Transverse colon (tissue), 4 donors: ENCODE data around the gene KANTR. TPM values are rescaled to one million over a fixed set of nuclear protein-coding genes. Genes with fewer than 3 reads are reported as not detected.

ENCODE experiments used
- DNase-seq: peaks from one replicate; pipeline ENCODE4 v3.0.0-alpha.2; 2019
- H3K27ac ChIP-seq, 4 donors: fragments of 200-600 bp; sonication (generic); 2 replicates each; pipeline ENCODE4 v1.5.1; 2016 to 2018; ENCODE audit warnings: inconsistent platforms in 4 of 4
- H3K27me3 ChIP-seq: fragments of 200-600 bp; sonication (generic); 2 replicates; pipeline ENCODE4 v1.5.1; 2017; ENCODE audit warnings: inconsistent platforms
- H3K36me3 ChIP-seq, 4 donors: fragments of 200-600 bp; sonication (generic); 2 replicates each; pipeline ENCODE4 v1.5.1; 2017 to 2019; ENCODE audit warnings: inconsistent platforms in 4 of 4
- H3K4me1 ChIP-seq, 4 donors: fragments of 200-600 bp; sonication (generic); 2 replicates each; pipeline ENCODE4 v1.5.1; 2017 to 2020; ENCODE audit warnings: inconsistent platforms in 4 of 4
- H3K4me3 ChIP-seq, 4 donors: fragments of 200-600 bp; sonication (generic); 1 replicate in 1 of 4; 2 replicates in 3 of 4; pipeline versions ENCODE4 v1.5.1 to v1.6.1; 2017 to 2019; ENCODE audit warnings: inconsistent platforms in 4 of 4
- H3K9me3 ChIP-seq, 2 donors: fragments of 200-600 bp; sonication (generic); 2 replicates each; pipeline ENCODE4 v1.5.1; 2017 to 2019; ENCODE audit warnings: inconsistent platforms in 2 of 2
- EP300 ChIP-seq: sonication (generic); formaldehyde crosslinking; IDR thresholded peaks from one replicate; pipeline ENCODE4 v1.6.1; 2017; ENCODE audit warnings: antibody characterized with exemption, low read depth
- POLR2A ChIP-seq: fragments of 450-650 bp; IDR thresholded peaks from one replicate; pipeline ENCODE4 v1.6.1; 2016; ENCODE audit warnings: antibody characterized with exemption, mild to moderate bottlenecking, moderate library complexity
- POLR2AphosphoS5 ChIP-seq, 3 donors: sonication (generic); formaldehyde crosslinking; IDR thresholded peaks; one replicate each; pipeline ENCODE4 v1.6.1; 2016; ENCODE audit warnings: antibody characterized with exemption in 3 of 3
- WGBS, 2 donors: methylation state at CpG; one replicate each; pipeline ENCODE4 v1.1.5; 2018; ENCODE audit warnings: low coverage in 1 of 2; 5-methylcytosine and 5-hydroxymethylcytosine counted together
- in situ Hi-C, 4 donors: fragments of 200-750 bp; cut with MboI; loops; one replicate each; pipeline versions ENCODE4 v1.15.0 to v1.15.1; 2017; ENCODE audit warnings: low sequenced_read_pairs in 3 of 4, low pct_ligation_motif_present in 1 of 4, low pct_unique_long_range_greater_than_20kb in 1 of 4
- intact Hi-C: fragments of 100-400 bp; cut with DNase I; formaldehyde crosslinking; loops from one replicate; pipeline ENCODE4 v1.15.1; 2023; ENCODE audit warnings: low total_unique reads
- total RNA-seq, 4 donors: library from RNA; depleted of rRNA; stranded (reverse); fragments of >200 nt; gene quantifications; one replicate each; pipeline ENCODE4 v1.1.0, GENCODE V29; 2016
- TF ChIP-seq, protein P1 (sequence below), 5 experiments: fragments of 200-600 bp in 3 of 5; fragments of 450-650 bp in 2 of 5; sonication (generic) in 3 of 5; IDR thresholded peaks; 1 replicate in 2 of 5; 2 replicates in 3 of 5; pipeline ENCODE4 v1.5.1; 2016 to 2017; ENCODE audit warnings: antibody characterized with exemption in 5 of 5, inconsistent platforms in 3 of 5, mild to moderate bottlenecking in 2 of 5, moderate library complexity in 1 of 5

KANTR gene
- total RNA-seq, 4 donors from 2014 or later, result 13.4 to 141 (median 17.9) TPM

DNA sequence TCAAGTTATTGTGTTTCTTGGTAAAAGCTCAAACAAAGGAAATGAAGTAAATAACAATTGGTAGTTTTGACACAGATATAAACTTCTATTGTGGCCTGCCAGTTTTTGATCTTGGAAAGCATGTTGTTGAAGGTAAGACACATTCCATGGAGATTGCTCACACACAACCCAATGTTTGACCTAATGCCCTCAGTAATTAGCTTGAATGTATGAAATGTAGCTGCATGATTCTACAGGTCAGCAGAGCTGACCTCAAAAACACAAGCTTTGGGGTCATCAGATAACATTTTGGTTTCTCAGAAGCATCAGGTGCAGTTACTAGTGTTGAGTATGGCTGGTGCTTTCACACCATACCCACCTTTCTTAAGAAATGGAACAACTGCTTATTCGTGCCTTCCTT is 28.8 kb upstream of the KANTR start:
- TF ChIP-seq EP300 (no peak), POLR2A (no peak), POLR2AphosphoS5 (IDR thresholded peaks at IDR 0.05) (no peak)
- TF ChIP-seq, protein P1, sequence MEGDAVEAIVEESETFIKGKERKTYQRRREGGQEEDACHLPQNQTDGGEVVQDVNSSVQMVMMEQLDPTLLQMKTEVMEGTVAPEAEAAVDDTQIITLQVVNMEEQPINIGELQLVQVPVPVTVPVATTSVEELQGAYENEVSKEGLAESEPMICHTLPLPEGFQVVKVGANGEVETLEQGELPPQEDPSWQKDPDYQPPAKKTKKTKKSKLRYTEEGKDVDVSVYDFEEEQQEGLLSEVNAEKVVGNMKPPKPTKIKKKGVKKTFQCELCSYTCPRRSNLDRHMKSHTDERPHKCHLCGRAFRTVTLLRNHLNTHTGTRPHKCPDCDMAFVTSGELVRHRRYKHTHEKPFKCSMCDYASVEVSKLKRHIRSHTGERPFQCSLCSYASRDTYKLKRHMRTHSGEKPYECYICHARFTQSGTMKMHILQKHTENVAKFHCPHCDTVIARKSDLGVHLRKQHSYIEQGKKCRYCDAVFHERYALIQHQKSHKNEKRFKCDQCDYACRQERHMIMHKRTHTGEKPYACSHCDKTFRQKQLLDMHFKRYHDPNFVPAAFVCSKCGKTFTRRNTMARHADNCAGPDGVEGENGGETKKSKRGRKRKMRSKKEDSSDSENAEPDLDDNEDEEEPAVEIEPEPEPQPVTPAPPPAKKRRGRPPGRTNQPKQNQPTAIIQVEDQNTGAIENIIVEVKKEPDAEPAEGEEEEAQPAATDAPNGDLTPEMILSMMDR (IDR thresholded peaks at IDR 0.05), result no peak
- DNase-seq, result no peak
- no peak overlapping the region for H3K27ac ChIP-seq
- in situ Hi-C loops, result no loop called here
- H3K4me3 ChIP-seq, result no peak overlapping the region
- 56% methylated on average over 1 of the region's 1 CpG; no CpG with 5 or more reads in 1 of the 2 donors for WGBS, 2 donors
- H3K27me3 ChIP-seq, result no peaks in the 10 kb centered on the region
- no peaks in the 10 kb centered on the region for H3K4me1 ChIP-seq
- no peaks in the 10 kb centered on the region for H3K9me3 ChIP-seq
- no peaks in the 10 kb centered on the region for H3K36me3 ChIP-seq
- intact Hi-C loops, result no loop called here

DNA sequence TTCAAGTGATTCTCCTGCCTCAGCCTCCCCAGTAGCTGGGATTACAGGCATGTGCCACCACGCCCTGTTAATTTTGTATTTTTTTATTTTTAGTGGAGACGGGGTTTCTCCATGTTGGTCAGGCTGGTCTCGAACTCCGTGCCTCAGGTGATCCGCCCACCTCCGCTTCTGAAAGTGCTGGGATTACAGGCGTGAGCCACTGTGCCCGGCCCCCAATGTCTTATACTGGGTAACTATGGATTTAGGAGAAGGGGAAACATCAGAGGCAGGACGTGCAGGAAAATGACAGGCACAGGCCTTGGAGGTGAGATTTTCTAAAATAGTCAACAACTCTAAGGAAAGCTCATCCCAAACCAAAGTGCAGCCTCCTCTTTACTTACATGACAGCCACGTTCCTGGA is 22.9 kb upstream of the KANTR start:
- Histone ChIP-seq H3K27ac (peak overlapping the region in 1 of 4 donors; percentile 25), H3K9me3 (no peaks in the 10 kb centered on the region), H3K4me3 (no peak overlapping the region), H3K27me3 (no peaks in the 10 kb centered on the region), H3K36me3 (no peaks in the 10 kb centered on the region), H3K4me1 (peaks cover 0 to 6% (median 0%) of the 10 kb centered on the region in 4 donors)
- no peak for DNase-seq
- no peak for TF ChIP-seq POLR2A
- TF ChIP-seq, protein P1 (IDR thresholded peaks at IDR 0.05), result no peak
- no peak for TF ChIP-seq POLR2AphosphoS5 (IDR thresholded peaks at IDR 0.05)
- no peak for TF ChIP-seq EP300
- in situ Hi-C loops, result no loop called here
- intact Hi-C loops, result no loop called here
- 59 to 65% methylated on average over 4 to 10 of the region's 10 CpGs for WGBS, 2 donors

DNA sequence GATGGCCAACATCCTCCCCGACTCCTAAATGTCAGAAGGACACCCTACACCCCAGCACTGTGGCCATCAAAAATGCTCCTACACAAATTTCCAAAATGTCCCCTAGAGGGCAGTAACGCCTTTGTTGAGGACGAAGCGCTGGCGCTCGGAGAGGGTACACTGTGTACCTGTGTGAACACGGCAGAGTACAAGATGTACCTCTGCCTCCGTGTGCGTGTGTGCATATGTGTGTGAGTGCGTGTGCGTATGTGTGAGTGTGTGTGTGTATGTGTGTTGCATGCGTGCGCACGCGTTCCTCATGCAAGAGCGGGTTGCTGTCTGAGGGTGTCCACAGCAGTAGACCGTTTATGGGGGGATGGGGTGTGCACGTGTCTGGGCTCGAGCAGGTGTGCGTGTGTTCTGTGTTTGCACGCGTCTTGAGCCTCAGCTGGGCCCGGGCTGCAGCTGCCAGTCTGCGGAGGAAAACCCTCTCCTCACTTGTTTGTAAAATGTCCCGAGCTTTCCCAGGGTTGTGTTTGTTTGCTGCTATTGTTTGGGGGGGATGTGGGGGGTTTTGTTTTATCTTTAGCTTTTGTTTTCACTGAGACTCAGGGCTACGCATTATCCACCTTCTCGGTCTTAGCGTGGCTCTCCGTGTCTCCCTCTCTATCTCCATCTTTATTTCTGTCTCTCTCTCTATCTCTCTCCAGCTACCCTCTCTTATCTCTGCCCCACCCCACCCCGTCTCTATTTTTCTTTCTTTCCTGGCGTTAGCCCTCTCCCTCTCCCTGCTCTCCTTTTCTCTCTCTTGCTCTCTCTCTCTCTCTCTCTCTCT is 22.1 kb upstream of the KANTR start:
- Histone ChIP-seq H3K4me1 (peaks cover 0 to 6% (median 0%) of the 10 kb centered on the region in 4 donors), H3K36me3 (no peaks in the 10 kb centered on the region), H3K9me3 (no peaks in the 10 kb centered on the region), H3K4me3 (peak overlapping the region; percentile 11 to 48 (median 18)), H3K27ac (peak overlapping the region; percentile 69 to 81 (median 80)), H3K27me3 (no peaks in the 10 kb centered on the region)
- in situ Hi-C loops (no loop called here), intact Hi-C loops (no loop called here)
- 22% methylated on average over 31 of the region's 31 CpGs; no CpG with 5 or more reads in 1 of the 2 donors for WGBS, 2 donors
- peak; percentile 77 for DNase-seq
- TF ChIP-seq POLR2A (peak; percentile 32), EP300 (peak; percentile 100), POLR2AphosphoS5 (IDR thresholded peaks at IDR 0.05) (peak; percentile 72 to 95 (median 93))
- TF ChIP-seq, protein P1 (IDR thresholded peaks at IDR 0.05), result peak; percentile 52 to 76 (median 70)

DNA sequence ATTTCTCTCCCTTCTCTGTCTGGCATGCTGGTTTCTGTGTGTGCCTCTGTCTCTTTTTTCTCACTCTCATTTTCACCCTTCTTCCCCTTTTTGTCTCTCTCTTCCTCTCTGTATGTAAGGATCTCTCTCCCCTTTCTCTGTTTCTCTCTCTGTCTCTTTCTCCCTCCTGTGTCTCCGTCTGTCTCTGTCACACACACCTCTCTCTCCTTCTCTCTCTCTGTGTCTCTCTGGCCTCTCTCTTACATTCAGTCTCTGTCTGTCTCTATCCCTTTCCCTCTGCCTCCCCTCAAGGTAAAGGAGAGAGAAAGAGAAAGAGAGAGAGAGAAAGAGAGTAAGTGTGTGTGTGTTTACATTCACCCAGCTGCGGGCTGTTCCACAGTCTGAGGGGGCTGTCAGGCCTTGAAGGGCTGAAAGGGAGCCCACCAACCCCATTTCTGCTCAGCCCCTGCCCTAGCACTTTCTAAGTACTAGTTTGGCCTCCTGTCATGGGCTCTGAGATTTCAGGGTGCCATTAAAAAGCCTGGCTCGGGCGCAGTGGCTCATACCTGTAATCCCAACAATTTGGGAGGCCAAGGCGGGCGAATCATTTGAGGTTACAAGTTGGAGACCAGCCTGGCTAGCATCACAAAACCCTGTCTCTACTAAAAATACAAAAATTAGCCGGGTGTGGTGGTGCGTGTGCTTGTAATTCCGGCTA is 21.4 kb upstream of the KANTR start:
- TF ChIP-seq POLR2AphosphoS5 (IDR thresholded peaks at IDR 0.05), result no peak
- no peaks in the 10 kb centered on the region for H3K36me3 ChIP-seq
- intact Hi-C loops (no loop called here), in situ Hi-C loops (no loop called here)
- H3K27me3 ChIP-seq, result no peaks in the 10 kb centered on the region
- DNase-seq, result no peak
- peak overlapping the region in 2 of 4 donors; percentile 21 to 48 for H3K4me3 ChIP-seq
- WGBS, 2 donors, result 67 to 70% methylated on average over 2 to 9 of the region's 9 CpGs
- peaks cover 0 to 6% (median 0%) of the 10 kb centered on the region in 4 donors for H3K4me1 ChIP-seq
- no peaks in the 10 kb centered on the region for H3K9me3 ChIP-seq
- H3K27ac ChIP-seq, result peak overlapping the region; percentile 69 to 81 (median 80)
